ENCODE measurements around the gene GIMAP8.

Gene GIMAP8

GRCh38 chr7:150412016-150412415, 38.4 kb upstream of the GIMAP8 start:
- DNase-seq = no peak

GRCh38 chr7:150412518-150413488, 37.6 kb upstream of the GIMAP8 start:
- no peak for DNase-seq

- DNase-seq = no peak
These were observed 36.8 kb upstream of the GIMAP8 start for GRCh38 chr7:150413640-150414081.

- no peak for DNase-seq
These were observed 35.0 kb upstream of the GIMAP8 start for GRCh38 chr7:150415161-150416153.

- DNase-seq = no peak
These were observed 33.2 kb upstream of the GIMAP8 start for GRCh38 chr7:150417239-150417638.

GRCh38 chr7:150417863-150418262, 32.6 kb upstream of the GIMAP8 start:
- DNase-seq = no peak

- no peak for DNase-seq
These were observed 30.2 kb upstream of the GIMAP8 start for GRCh38 chr7:150420242-150420641.

GRCh38 chr7:150420987-150421674, 29.3 kb upstream of the GIMAP8 start:
- peak; percentile 69 for DNase-seq

- no peak for DNase-seq
These were observed 28.6 kb upstream of the GIMAP8 start for GRCh38 chr7:150421831-150422230.

GRCh38 chr7:150425670-150426069, 24.8 kb upstream of the GIMAP8 start:
- no peak for DNase-seq

- peak; percentile 94 for DNase-seq
These were observed 21.6 kb upstream of the GIMAP8 start for GRCh38 chr7:150428671-150429451.

GRCh38 chr7:150429699-150430098, 20.7 kb upstream of the GIMAP8 start:
- DNase-seq = no peak

GRCh38 chr7:150430465-150431085, 19.9 kb upstream of the GIMAP8 start:
- DNase-seq = no peak

- no peak for DNase-seq
These were observed 18.4 kb upstream of the GIMAP8 start for GRCh38 chr7:150431839-150432658.

- DNase-seq = peak; percentile 79
These were observed 17.2 kb upstream of the GIMAP8 start for GRCh38 chr7:150432915-150433892.

- peak; percentile 45 for DNase-seq
These were observed 16.2 kb upstream of the GIMAP8 start for GRCh38 chr7:150434240-150434639.

GRCh38 chr7:150435047-150435389, 15.4 kb upstream of the GIMAP8 start:
- peak; percentile 86 for DNase-seq

GRCh38 chr7:150435390-150436073, 14.9 kb upstream of the GIMAP8 start:
- peak; percentile 96 for DNase-seq

GRCh38 chr7:150439967-150440366, 10.5 kb upstream of the GIMAP8 start:
- DNase-seq = peak; percentile 41
